WTC11 (cell line): ENCODE measurements around the gene GIMAP7.

Source experiments
- CREB1 ChIP-seq: sonication (generic); formaldehyde crosslinking; IDR thresholded peaks from 2 replicates; pipeline ENCODE4 v1.8.0; 2023; ENCODE audit warnings: mild to moderate bottlenecking, missing genetic modification reagents
- CTCF ChIP-seq: fragments of 200-600 bp; IDR thresholded peaks from 2 replicates; pipeline ENCODE4 v1.8.0; 2022; ENCODE audit warnings: antibody characterized with exemption
- FOXJ3 ChIP-seq: sonication (generic); formaldehyde crosslinking; IDR thresholded peaks from 2 replicates; pipeline ENCODE4 v1.9.0; 2021; ENCODE audit warnings: missing genetic modification reagents, mild to moderate bottlenecking, borderline replicate concordance
- USF1 ChIP-seq: sonication (generic); formaldehyde crosslinking; IDR thresholded peaks from 2 replicates; pipeline ENCODE4 v1.8.0; 2022; ENCODE audit warnings: mild to moderate bottlenecking, missing genetic modification reagents
- ZNF232 ChIP-seq: sonication (generic); formaldehyde crosslinking; IDR thresholded peaks from 2 replicates; pipeline ENCODE4 v1.8.0; 2022; ENCODE audit warnings: mild to moderate bottlenecking, missing genetic modification reagents
- ZNF512 ChIP-seq: sonication (generic); formaldehyde crosslinking; IDR thresholded peaks from 2 replicates; pipeline ENCODE4 v1.8.1; 2022; ENCODE audit warnings: missing genetic modification reagents, borderline replicate concordance

- TF ChIP-seq CTCF: no peak
- TF ChIP-seq USF1 (CRISPR knock-in tag): no peak
- no peak for TF ChIP-seq CREB1 (CRISPR knock-in tag)
- no peak for TF ChIP-seq FOXJ3
- TF ChIP-seq ZNF512 (CRISPR knock-in tag): no peak
- no peak for TF ChIP-seq ZNF232 (CRISPR knock-in tag)
Observed at GRCh38 chr7:150516956-150517745, 2.5 kb downstream of the GIMAP7 start.
